Astrocyte (in vitro differentiated cells and primary cell): ENCODE data around the gene PLXNA3.

Experiments used
- CTCF ChIP-seq: IDR thresholded peaks from 2 replicates; pipeline ENCODE4 v1.5.1; 2011; ENCODE audit warnings: low read depth, mild to moderate bottlenecking, inconsistent platforms, low read length, moderate library complexity; ENCODE audit not compliant: insufficient read depth
- EZH2 ChIP-seq: IDR thresholded peaks from 2 replicates; pipeline ENCODE4 v1.6.1; 2012; ENCODE audit warnings: mild to moderate bottlenecking, low read length, inconsistent platforms; ENCODE audit not compliant: insufficient read depth

- TF ChIP-seq CTCF (no peak), EZH2 (no peak)
These were observed 37.4 kb downstream of the PLXNA3 start for GRCh38 chrX:154495472-154495922.
